ENCODE results near the gene PNPLA6.

GRCh38 chr19:7564866-7565265 lies 29.3 kb downstream of the PNPLA6 start:
- no peak for TF ChIP-seq MYBL2 (IDR thresholded peaks at IDR 0.05; ENCODE audit: low read depth)
- TF ChIP-seq MYBL2 (CRISPR knock-in tag; IDR thresholded peaks at IDR 0.05; ENCODE audit: borderline replicate concordance): no peak
- TF ChIP-seq ZKSCAN8 (CRISPR knock-in tag; IDR thresholded peaks at IDR 0.05): no peak
- no peak for TF ChIP-seq KLF13 (tag; IDR thresholded peaks at IDR 0.05; ENCODE audit: borderline replicate concordance, low read depth)
